WTC11 (cell line): ENCODE measurements around the gene RANBP3. TPM values are rescaled to one million over a fixed set of nuclear protein-coding genes. Genes with fewer than 3 reads are reported as not detected.
A peak's percentile ranks its signal among the peaks of the same experiment; 100 is the strongest.

Experiments
- ATAC-seq: fragments of 200-7000 bp; cut with Tn5 transposase; 2 replicates; pipeline ENCODE4 v1.10.0; 2021; ENCODE audit warnings: mild to moderate bottlenecking, moderate library complexity
- CTCF ChIA-PET: fragments of 300-600 bp; sonication (Branson Sonifier 250); formaldehyde crosslinking; loops from one replicate; lab custom pipeline; 2021; ENCODE audit warnings: antibody characterized with exemption; lab: Charles Lee
- POLR2A ChIA-PET: fragments of 350-600 bp; sonication (Branson Sonifier 250); formaldehyde crosslinking; loops from one replicate; lab custom pipeline; 2021; ENCODE audit warnings: antibody characterized with exemption; lab: Charles Lee
- DNase-seq: peaks from one replicate; pipeline ENCODE4 v3.0.0; 2021; ENCODE audit warnings: low spot score
- H3K27ac Mint-ChIP-seq: 2 replicates; pipeline ENCODE4 v1.8.0; 2021; ENCODE audit warnings: mixed read lengths
- H3K27me3 Mint-ChIP-seq: 2 replicates; pipeline ENCODE4 v1.8.0; 2021; ENCODE audit warnings: low read depth, mild to moderate bottlenecking, moderate library complexity, mixed read lengths
- H3K36me3 Mint-ChIP-seq: 2 replicates; pipeline ENCODE4 v1.8.0; 2021; ENCODE audit warnings: mixed read lengths
- H3K4me1 Mint-ChIP-seq: 2 replicates; pipeline ENCODE4 v1.8.0; 2022; ENCODE audit warnings: mixed read lengths
- H3K4me3 Mint-ChIP-seq: 2 replicates; pipeline ENCODE4 v1.8.0; 2021; ENCODE audit warnings: mild to moderate bottlenecking, moderate library complexity, mixed read lengths
- H3K9me3 Mint-ChIP-seq: 2 replicates; pipeline ENCODE4 v1.8.0; 2021; ENCODE audit warnings: mixed read lengths
- AR ChIP-seq: fragments of 250-450 bp; sonication (Bioruptor Pico); IDR thresholded peaks from 2 replicates; pipeline ENCODE4 v1.9.0; 2021; ENCODE audit warnings: mild to moderate bottlenecking
- CREM ChIP-seq: sonication (generic); formaldehyde crosslinking; IDR thresholded peaks from 2 replicates; pipeline ENCODE4 v1.8.1; 2022; ENCODE audit warnings: mild to moderate bottlenecking, missing genetic modification reagents, moderate library complexity
- EMX1 ChIP-seq: fragments of 250-450 bp; sonication (Bioruptor Pico); IDR thresholded peaks from 2 replicates; pipeline ENCODE4 v1.8.0; 2021; ENCODE audit warnings: mild to moderate bottlenecking
- FOXP4 ChIP-seq: sonication (generic); formaldehyde crosslinking; IDR thresholded peaks from 2 replicates; pipeline ENCODE4 v1.8.0; 2022; ENCODE audit warnings: mild to moderate bottlenecking, missing genetic modification reagents
- GTF2I ChIP-seq: fragments of 250-450 bp; sonication (Bioruptor Pico); conservative IDR thresholded peaks from 2 replicates; pipeline ENCODE4 v1.4.0; 2021; ENCODE audit warnings: mild to moderate bottlenecking
- MAX ChIP-seq: sonication (generic); formaldehyde crosslinking; IDR thresholded peaks from 2 replicates; pipeline ENCODE4 v1.8.0; 2022; ENCODE audit warnings: mild to moderate bottlenecking, missing genetic modification reagents
- NR3C1 ChIP-seq: sonication (generic); formaldehyde crosslinking; conservative IDR thresholded peaks from 2 replicates; pipeline ENCODE4 v1.8.1; 2023; ENCODE audit warnings: low read depth, mild to moderate bottlenecking, missing genetic modification reagents
- PRDM15 ChIP-seq: sonication (generic); formaldehyde crosslinking; IDR thresholded peaks from 2 replicates; pipeline ENCODE4 v1.8.0; 2022; ENCODE audit warnings: missing genetic modification reagents
- RELA ChIP-seq: sonication (generic); formaldehyde crosslinking; IDR thresholded peaks from 2 replicates; pipeline ENCODE4 v1.8.1; 2022; ENCODE audit warnings: missing genetic modification reagents, mild to moderate bottlenecking, borderline replicate concordance
- RORB ChIP-seq: fragments of 250-450 bp; sonication (Bioruptor Pico); IDR thresholded peaks from 2 replicates; pipeline ENCODE4 v1.9.0; 2021; ENCODE audit warnings: mild to moderate bottlenecking
- SMAD4 ChIP-seq: sonication (generic); formaldehyde crosslinking; IDR thresholded peaks from 2 replicates; pipeline ENCODE4 v1.8.0; 2022; ENCODE audit warnings: mild to moderate bottlenecking, missing genetic modification reagents
- ZBTB43 ChIP-seq: sonication (generic); formaldehyde crosslinking; IDR thresholded peaks from 2 replicates; pipeline ENCODE4 v1.8.1; 2023; ENCODE audit warnings: mild to moderate bottlenecking, missing genetic modification reagents
- ZMAT4 ChIP-seq: fragments of 250-450 bp; sonication (Bioruptor Pico); IDR thresholded peaks from 2 replicates; pipeline ENCODE4 v1.9.0; 2021; ENCODE audit warnings: mild to moderate bottlenecking
- ZNF416 ChIP-seq: fragments of 250-450 bp; sonication (Bioruptor Pico); IDR thresholded peaks from 2 replicates; pipeline ENCODE4 v1.9.0; 2021; ENCODE audit warnings: mild to moderate bottlenecking, inconsistent platforms
- ZNF671 ChIP-seq: fragments of 250-450 bp; sonication (Bioruptor Pico); IDR thresholded peaks from 2 replicates; pipeline ENCODE4 v1.8.0; 2021; ENCODE audit warnings: mild to moderate bottlenecking
- ZSCAN18 ChIP-seq: fragments of 250-450 bp; sonication (Bioruptor Pico); IDR thresholded peaks from 2 replicates; pipeline ENCODE4 v2.1.2; 2022; ENCODE audit warnings: mild to moderate bottlenecking, moderate library complexity
- total RNA-seq: library from RNA; stranded (reverse); gene quantifications from 3 replicates; pipeline ENCODE4 v1.2.3, GENCODE V29; 2021

The RANBP3 gene
- total RNA-seq, 1 experiment from 2014 or later, result 76.3 TPM

GRCh38 chr19:5934774-5935472 lies 43.0 kb downstream of the RANBP3 start:
- H3K4me1 Mint-ChIP-seq, result peaks cover 4% of the 10 kb centered on the region; the same call in 1 of the 2 replicates
- H3K27ac Mint-ChIP-seq, result no peak overlapping the region; the same call in 1 of the 2 replicates
- ATAC-seq, result no peak
- ChIA-PET CTCF (interaction anchor here (1.3 to 2.6 kb wide), 4 partner anchors 33 to 131 kb away, joined by 4 to 12 read pairs (median 8); no protein-coding TSS in a partner anchor), POLR2A (interaction anchor here (0.6 kb wide), 1 partner anchor 1061 kb away, joined by 3 read pairs; no protein-coding TSS in a partner anchor)
- H3K36me3 Mint-ChIP-seq, result peaks cover 21% of the 10 kb centered on the region
- H3K9me3 Mint-ChIP-seq, result no peaks in the 10 kb centered on the region
- TF ChIP-seq ZNF671, result no peak
- TF ChIP-seq ZBTB43 (CRISPR knock-in tag), result no peak
- TF ChIP-seq NR3C1, result no peak
- no peak for TF ChIP-seq GTF2I
- no peak for TF ChIP-seq PRDM15 (CRISPR knock-in tag)
- TF ChIP-seq CREM (CRISPR knock-in tag), result no peak
- TF ChIP-seq RELA (CRISPR knock-in tag), result no peak
- no peak for TF ChIP-seq FOXP4 (CRISPR knock-in tag)
- no peak for TF ChIP-seq MAX
- TF ChIP-seq RORB (CRISPR knock-in tag), result no peak
- H3K27me3 Mint-ChIP-seq, result no peaks in the 10 kb centered on the region
- no peak for DNase-seq
- no peak overlapping the region for H3K4me3 Mint-ChIP-seq

- H3K9me3 Mint-ChIP-seq, result no peaks in the 10 kb centered on the region
- DNase-seq (no peak), ATAC-seq (no peak)
- H3K27ac Mint-ChIP-seq, result no peak overlapping the region; the same call in 1 of the 2 replicates
- POLR2A ChIA-PET, result interaction anchor here (0.6 kb wide), 1 partner anchor 1062 kb away, joined by 3 read pairs; no protein-coding TSS in a partner anchor
- CTCF ChIA-PET, result interaction anchor here (1.0 to 2.6 kb wide), 3 partner anchors 34 to 130 kb away, joined by 3 to 12 read pairs (median 4); partner anchors contain the start of gene NRTN
- no peak overlapping the region for H3K4me3 Mint-ChIP-seq
- peaks cover 19% of the 10 kb centered on the region for H3K36me3 Mint-ChIP-seq
- H3K4me1 Mint-ChIP-seq, result peaks cover 4% of the 10 kb centered on the region; the same call in 1 of the 2 replicates
- H3K27me3 Mint-ChIP-seq, result no peaks in the 10 kb centered on the region
- TF ChIP-seq ZNF416 (CRISPR knock-in tag), result no peak
- TF ChIP-seq ZMAT4 (CRISPR knock-in tag), result no peak
These were observed 43.9 kb downstream of the RANBP3 start for GRCh38 chr19:5934069-5934401.

GRCh38 chr19:5933391-5934068 lies 44.4 kb downstream of the RANBP3 start:
- ATAC-seq (no peak), DNase-seq (no peak)
- peak overlapping the region; percentile 34 for H3K27ac Mint-ChIP-seq
- no peak overlapping the region for H3K4me3 Mint-ChIP-seq
- ChIA-PET POLR2A (no interaction called here), CTCF (interaction anchor here (0.6 to 1.1 kb wide), 3 partner anchors 89 to 139 kb away, joined by 3 to 4 read pairs (median 3); partner anchors contain the start of gene NRTN)
- peaks cover 24% of the 10 kb centered on the region for H3K36me3 Mint-ChIP-seq
- H3K27me3 Mint-ChIP-seq, result no peaks in the 10 kb centered on the region
- peaks cover 4% of the 10 kb centered on the region; the same call in 1 of the 2 replicates for H3K4me1 Mint-ChIP-seq
- no peaks in the 10 kb centered on the region for H3K9me3 Mint-ChIP-seq
- TF ChIP-seq AR (no peak), ZSCAN18 (CRISPR knock-in tag) (no peak), ZBTB43 (CRISPR knock-in tag) (no peak), SMAD4 (CRISPR knock-in tag) (no peak), EMX1 (CRISPR knock-in tag) (no peak)
